HepG2 (cell line): ENCODE measurements around the gene SRP14.

Source experiments
- FOXJ3 ChIP-seq: sonication (generic); formaldehyde crosslinking; IDR thresholded peaks from 2 replicates; pipeline ENCODE4 v1.4.0; 2020; ENCODE audit warnings: missing genetic modification reagents, mild to moderate bottlenecking, borderline replicate concordance
- GMEB1 ChIP-seq: sonication (generic); formaldehyde crosslinking; IDR thresholded peaks from 2 replicates; pipeline ENCODE4 v1.5.1; 2020; ENCODE audit warnings: missing genetic modification reagents, mild to moderate bottlenecking, borderline replicate concordance
- IRF2 ChIP-seq: IDR thresholded peaks from 2 replicates; pipeline ENCODE4 v1.6.1; 2018; ENCODE audit warnings: missing genetic modification reagents, missing compliant biosample characterization
- JUN ChIP-seq: sonication (generic); formaldehyde crosslinking; IDR thresholded peaks from 2 replicates; pipeline ENCODE4 v1.4.0; 2020; ENCODE audit warnings: mild to moderate bottlenecking, missing genetic modification reagents
- NFKB2 ChIP-seq: sonication (generic); formaldehyde crosslinking; IDR thresholded peaks from 2 replicates; pipeline ENCODE4 v1.4.0; 2020; ENCODE audit warnings: missing genetic modification reagents, borderline replicate concordance
- NRL ChIP-seq: sonication (generic); formaldehyde crosslinking; IDR thresholded peaks from 2 replicates; pipeline ENCODE4 v1.5.0; 2020; ENCODE audit warnings: missing genetic modification reagents, mild to moderate bottlenecking, moderate library complexity, borderline replicate concordance
- RAD21 ChIP-seq: fragments of 450-650 bp; formaldehyde crosslinking; IDR thresholded peaks from 2 replicates; pipeline ENCODE4 v1.5.0; 2020; ENCODE audit warnings: mild to moderate bottlenecking
- SMAD1 ChIP-seq: sonication (generic); formaldehyde crosslinking; IDR thresholded peaks from 2 replicates; pipeline ENCODE4 v1.4.0; 2020; ENCODE audit warnings: missing genetic modification reagents, low read depth, mild to moderate bottlenecking, borderline replicate concordance
- TOPORS ChIP-seq: sonication (generic); formaldehyde crosslinking; IDR thresholded peaks from 2 replicates; pipeline ENCODE4 v1.8.0; 2023; ENCODE audit warnings: mild to moderate bottlenecking, missing genetic modification reagents
- ZFP82 ChIP-seq: sonication (generic); formaldehyde crosslinking; IDR thresholded peaks from 2 replicates; pipeline ENCODE4 v1.5.1; 2020; ENCODE audit warnings: mild to moderate bottlenecking, missing genetic modification reagents, borderline replicate concordance
- ZNF280B ChIP-seq: sonication (generic); formaldehyde crosslinking; IDR thresholded peaks from 2 replicates; pipeline ENCODE4 v1.5.0; 2020; ENCODE audit warnings: missing genetic modification reagents, mild to moderate bottlenecking, borderline replicate concordance
- ZNF800 ChIP-seq: sonication (generic); formaldehyde crosslinking; IDR thresholded peaks from 2 replicates; pipeline ENCODE4 v1.4.0; 2020; ENCODE audit warnings: missing genetic modification reagents

GRCh38 chr15:40081691-40082194 lies 42.8 kb upstream of the SRP14 start:
- TF ChIP-seq NRL (CRISPR knock-in tag) (no peak), ZNF280B (no peak), NFKB2 (CRISPR knock-in tag) (no peak), IRF2 (CRISPR knock-in tag) (peak; percentile 63), FOXJ3 (peak; percentile 78; the same call in 1 of the 2 replicates), ZFP82 (CRISPR knock-in tag) (no peak), SMAD1 (CRISPR knock-in tag) (no peak), JUN (0 out of 2 replicates have a peak, but pooled peaks have one; percentile 33), RAD21 (CRISPR knock-in tag) (no peak; the same call in 1 of the 2 replicates), TOPORS (CRISPR knock-in tag) (no peak), GMEB1 (CRISPR knock-in tag) (peak; percentile 54; the same call in 1 of the 2 replicates), ZNF800 (no peak)
